ENCODE data around the gene TBC1D2. TPM values are rescaled to one million over a fixed set of nuclear protein-coding genes. Genes with fewer than 3 reads are reported as not detected.

The TBC1D2 gene
- total RNA-seq, 6 donors from 2014 or later = 62.4 to 217 (median 119) TPM

DNA sequence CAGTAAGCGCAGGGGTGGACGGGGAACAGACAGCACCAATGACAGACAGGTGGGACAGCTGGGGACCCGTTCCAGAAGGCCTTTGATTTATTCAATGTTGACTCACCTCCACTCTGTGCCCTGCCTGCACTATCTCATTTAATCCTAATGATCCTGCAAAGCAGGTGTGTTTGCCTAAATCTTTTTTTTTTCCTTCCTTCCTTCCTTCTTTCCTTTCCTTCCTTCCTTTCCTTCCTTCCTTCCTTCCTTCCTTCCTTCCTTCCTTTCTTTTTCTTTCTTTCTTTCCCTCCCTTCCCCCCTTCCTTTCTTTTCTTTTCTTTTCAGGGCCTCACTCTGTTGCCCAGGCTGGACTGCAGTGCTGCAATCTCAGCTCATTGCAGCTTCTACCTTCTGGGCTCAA lies 45.9 kb downstream of the TBC1D2 start:
- ATAC-seq (ENCODE audit: low FRiP score in 2 of 2) (no peak), DNase-seq (no peak)
- Histone ChIP-seq H3K4me1 (peaks cover 3 to 10% (median 5%) of the 10 kb centered on the region in 4 donors), H3K36me3 (peaks cover 7 to 70% (median 56%) of the 10 kb centered on the region in 4 donors), H3K9me3 (no peaks in the 10 kb centered on the region), H3K27ac (no peak overlapping the region), H3K4me3 (no peak overlapping the region), H3K27me3 (no peaks in the 10 kb centered on the region)
- TF ChIP-seq EP300 (IDR thresholded peaks at IDR 0.05) (no peak), POLR2AphosphoS5 (IDR thresholded peaks at IDR 0.05) (no peak), POLR2A (IDR thresholded peaks at IDR 0.05) (no peak)
- TF ChIP-seq, protein P1, sequence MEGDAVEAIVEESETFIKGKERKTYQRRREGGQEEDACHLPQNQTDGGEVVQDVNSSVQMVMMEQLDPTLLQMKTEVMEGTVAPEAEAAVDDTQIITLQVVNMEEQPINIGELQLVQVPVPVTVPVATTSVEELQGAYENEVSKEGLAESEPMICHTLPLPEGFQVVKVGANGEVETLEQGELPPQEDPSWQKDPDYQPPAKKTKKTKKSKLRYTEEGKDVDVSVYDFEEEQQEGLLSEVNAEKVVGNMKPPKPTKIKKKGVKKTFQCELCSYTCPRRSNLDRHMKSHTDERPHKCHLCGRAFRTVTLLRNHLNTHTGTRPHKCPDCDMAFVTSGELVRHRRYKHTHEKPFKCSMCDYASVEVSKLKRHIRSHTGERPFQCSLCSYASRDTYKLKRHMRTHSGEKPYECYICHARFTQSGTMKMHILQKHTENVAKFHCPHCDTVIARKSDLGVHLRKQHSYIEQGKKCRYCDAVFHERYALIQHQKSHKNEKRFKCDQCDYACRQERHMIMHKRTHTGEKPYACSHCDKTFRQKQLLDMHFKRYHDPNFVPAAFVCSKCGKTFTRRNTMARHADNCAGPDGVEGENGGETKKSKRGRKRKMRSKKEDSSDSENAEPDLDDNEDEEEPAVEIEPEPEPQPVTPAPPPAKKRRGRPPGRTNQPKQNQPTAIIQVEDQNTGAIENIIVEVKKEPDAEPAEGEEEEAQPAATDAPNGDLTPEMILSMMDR (IDR thresholded peaks at IDR 0.05) = no peak
- WGBS, 2 donors = 87 to 92% methylated on average over 3 of the region's 3 CpGs

DNA sequence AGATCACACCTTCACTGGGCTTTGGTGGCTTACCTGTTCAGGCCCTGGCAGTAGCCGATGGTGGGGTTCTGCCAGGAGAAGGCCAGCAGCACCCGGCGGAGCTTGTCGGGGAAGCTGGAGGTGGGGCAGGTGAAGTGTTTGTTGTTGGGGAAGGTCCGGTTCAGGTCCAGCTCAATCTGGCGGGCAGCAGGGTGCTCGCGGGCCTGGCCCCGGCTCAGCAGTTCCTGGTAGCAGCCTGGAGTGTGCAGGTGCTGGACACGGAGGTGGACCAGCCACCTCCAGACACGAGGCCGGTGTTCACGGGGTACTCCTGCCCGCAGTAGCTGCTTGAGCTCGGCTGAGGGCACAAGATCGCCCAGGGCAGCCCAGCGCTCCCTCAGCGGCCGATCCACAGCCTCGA lies 46.8 kb downstream of the TBC1D2 start:
- WGBS, 2 donors = 93 to 100% methylated on average over 6 to 20 of the region's 20 CpGs

DNA sequence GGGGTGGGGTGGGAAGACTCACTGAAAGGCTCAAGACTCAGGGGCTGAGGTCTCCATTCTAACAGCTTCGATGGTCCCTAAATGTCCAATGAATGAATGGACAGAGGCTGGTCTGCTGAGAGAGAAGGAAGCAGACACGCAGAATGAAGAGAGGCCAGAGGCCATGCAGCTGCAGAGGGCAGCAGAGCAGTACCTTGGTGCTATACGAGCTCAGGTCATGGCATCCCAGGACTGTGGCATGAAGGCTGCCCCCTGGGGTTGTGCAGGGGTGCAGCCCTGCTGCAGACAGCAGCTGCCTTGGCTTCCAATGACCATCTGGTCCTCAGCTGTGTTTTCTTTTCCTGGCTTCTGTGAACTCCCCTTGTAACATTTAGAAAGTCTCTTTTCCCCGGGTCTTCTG lies 47.8 kb downstream of the TBC1D2 start:
- H3K9me3 ChIP-seq = no peaks in the 10 kb centered on the region
- no peak overlapping the region for H3K27ac ChIP-seq
- ATAC-seq (ENCODE audit: low FRiP score in 2 of 2) = no peak
- 82 to 85% methylated on average over 3 to 4 of the region's 4 CpGs for WGBS, 2 donors
- H3K27me3 ChIP-seq = no peaks in the 10 kb centered on the region
- DNase-seq = no peak
- peaks cover 7 to 63% (median 55%) of the 10 kb centered on the region in 4 donors for H3K36me3 ChIP-seq
- TF ChIP-seq EP300 (IDR thresholded peaks at IDR 0.05) (no peak), POLR2A (IDR thresholded peaks at IDR 0.05) (no peak)
- H3K4me1 ChIP-seq = peaks cover 3 to 10% (median 5%) of the 10 kb centered on the region in 4 donors
- no peak overlapping the region for H3K4me3 ChIP-seq

More for the DNA sequence above, 46.8 kb downstream of the TBC1D2 start:
- peaks cover 7 to 64% (median 53%) of the 10 kb centered on the region in 4 donors for H3K36me3 ChIP-seq
- peaks cover 3 to 10% (median 5%) of the 10 kb centered on the region in 4 donors for H3K4me1 ChIP-seq
- no peaks in the 10 kb centered on the region for H3K27me3 ChIP-seq
- DNase-seq (peak; percentile 58 to 84), ATAC-seq (ENCODE audit: low FRiP score in 2 of 2) (peak in 1 of 2 donors; percentile 51)
- peak overlapping the region in 1 of 4 donors; percentile 66 for H3K27ac ChIP-seq
- TF ChIP-seq POLR2A (IDR thresholded peaks at IDR 0.05) (peak in 1 of 4 donors; percentile 28), POLR2AphosphoS5 (IDR thresholded peaks at IDR 0.05) (no peak)
- no peaks in the 10 kb centered on the region for H3K9me3 ChIP-seq
- no peak overlapping the region for H3K4me3 ChIP-seq

DNA sequence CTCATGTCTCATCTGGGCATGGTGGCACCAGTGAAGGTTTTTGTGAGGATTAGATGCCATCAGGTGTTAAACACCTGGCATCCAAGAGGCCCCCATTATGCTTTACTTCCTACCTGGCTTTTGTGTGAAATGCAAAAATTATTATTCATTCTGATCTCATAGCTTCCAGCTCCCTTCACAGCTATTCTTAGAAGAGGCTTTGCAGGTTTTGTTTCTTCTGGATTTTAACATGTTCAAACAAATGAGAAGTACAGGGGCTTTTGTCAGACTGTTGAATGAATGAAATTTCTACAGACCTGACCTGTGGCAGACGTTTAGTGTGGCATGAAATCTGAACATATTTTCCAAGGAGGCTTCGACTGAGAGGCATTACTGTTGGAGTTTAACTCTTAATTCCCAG lies 48.7 kb downstream of the TBC1D2 start:
- TF ChIP-seq POLR2A (IDR thresholded peaks at IDR 0.05) (no peak), EP300 (IDR thresholded peaks at IDR 0.05) (no peak), POLR2AphosphoS5 (IDR thresholded peaks at IDR 0.05) (no peak)
- TF ChIP-seq, protein P1 (IDR thresholded peaks at IDR 0.05) = no peak

DNA sequence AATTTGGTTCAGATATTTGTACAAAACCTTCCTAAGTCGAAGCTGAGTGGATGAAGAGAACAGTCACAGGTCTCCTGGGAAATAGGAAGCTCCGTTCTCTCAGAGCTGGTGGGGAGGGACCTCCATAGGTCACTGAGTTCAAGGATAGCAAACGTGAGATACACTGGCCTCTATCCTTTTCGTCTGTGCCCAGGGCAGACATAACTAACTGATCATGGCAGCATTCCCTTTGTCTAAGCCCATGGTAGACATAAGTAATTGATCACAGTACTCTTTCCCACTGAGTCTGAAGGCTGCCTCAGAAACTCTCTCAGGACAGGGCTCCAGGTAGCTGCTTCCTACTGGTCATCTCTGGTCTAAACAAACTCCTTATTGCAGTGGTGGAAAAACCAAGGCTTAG lies 50.8 kb downstream of the TBC1D2 start:
- Histone ChIP-seq H3K36me3 (peaks cover 7 to 63% (median 53%) of the 10 kb centered on the region in 4 donors), H3K27ac (no peak overlapping the region), H3K4me3 (no peak overlapping the region), H3K4me1 (peaks cover 3 to 10% (median 5%) of the 10 kb centered on the region in 4 donors), H3K9me3 (no peaks in the 10 kb centered on the region), H3K27me3 (no peaks in the 10 kb centered on the region)
- TF ChIP-seq EP300 (IDR thresholded peaks at IDR 0.05) (no peak), POLR2AphosphoS5 (IDR thresholded peaks at IDR 0.05) (no peak), POLR2A (IDR thresholded peaks at IDR 0.05) (no peak)
- TF ChIP-seq, protein P1 (IDR thresholded peaks at IDR 0.05) = no peak
- 71 to 92% methylated on average over 4 of the region's 4 CpGs for WGBS, 2 donors
- no peak for DNase-seq
- no peak for ATAC-seq (ENCODE audit: low FRiP score in 2 of 2)

More for the DNA sequence above, 48.7 kb downstream of the TBC1D2 start:
- Histone ChIP-seq H3K36me3 (peaks cover 7 to 63% (median 55%) of the 10 kb centered on the region in 4 donors), H3K9me3 (no peaks in the 10 kb centered on the region), H3K27me3 (no peaks in the 10 kb centered on the region), H3K4me3 (no peak overlapping the region), H3K27ac (peak overlapping the region in 1 of 4 donors; percentile 27), H3K4me1 (peaks cover 3 to 10% (median 5%) of the 10 kb centered on the region in 4 donors)
- DNase-seq = no peak
- 20 to 29% methylated on average over 2 of the region's 2 CpGs for WGBS, 2 donors
- no peak for ATAC-seq (ENCODE audit: low FRiP score in 2 of 2)

DNA sequence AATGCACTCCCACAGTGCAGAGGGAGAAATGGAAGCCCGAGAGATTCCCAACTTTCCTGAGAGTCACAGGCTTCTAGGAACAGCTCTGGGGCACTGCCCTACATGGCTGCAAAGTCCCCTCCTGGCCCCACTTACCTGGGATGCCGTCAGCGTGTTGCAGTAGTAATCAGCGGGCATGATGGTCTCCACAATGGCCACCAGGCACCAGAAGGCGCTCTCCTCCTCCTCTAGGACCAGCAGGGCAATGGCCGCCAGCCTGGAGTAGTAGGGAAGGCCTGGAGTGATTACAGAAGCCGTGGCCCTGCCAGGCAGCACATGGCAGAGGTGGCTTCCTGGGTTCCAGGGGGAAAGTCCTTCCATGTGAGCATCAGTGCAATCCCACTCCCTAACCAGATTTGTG lies 52.3 kb downstream of the TBC1D2 start:
- no peak overlapping the region for H3K27ac ChIP-seq
- H3K4me3 ChIP-seq = no peak overlapping the region
- H3K27me3 ChIP-seq = no peaks in the 10 kb centered on the region
- no peak for DNase-seq
- 71 to 76% methylated on average over 4 to 7 of the region's 7 CpGs for WGBS, 2 donors
- no peaks in the 10 kb centered on the region for H3K9me3 ChIP-seq
- H3K36me3 ChIP-seq = peaks cover 7 to 65% (median 55%) of the 10 kb centered on the region in 4 donors
- TF ChIP-seq POLR2A (IDR thresholded peaks at IDR 0.05) (no peak), EP300 (IDR thresholded peaks at IDR 0.05) (no peak)
- TF ChIP-seq, protein P1 (IDR thresholded peaks at IDR 0.05) = no peak
- H3K4me1 ChIP-seq = peaks cover 3 to 10% (median 5%) of the 10 kb centered on the region in 4 donors
- ATAC-seq (ENCODE audit: low FRiP score in 2 of 2) = no peak

All from upper lobe of left lung (tissue), 6 donors.